H9 (cell line): ENCODE data around the gene SUV39H1. TPM values are rescaled to one million over a fixed set of nuclear protein-coding genes. Genes with fewer than 3 reads are reported as not detected.
"Not testable (repeated sequence)": the region's sequence is repeated elsewhere in the genome, so short reads cannot be mapped to it uniquely, and the experiment has no call there.

Source experiments
- DNase-seq: peaks from one replicate; pipeline ENCODE4 v3.0.0-alpha.2; 2017
- H2AFZ ChIP-seq: one replicate; pipeline ENCODE4 v1.6.1; 2013; ENCODE audit warnings: mild to moderate bottlenecking, low read length, control low read depth, moderate library complexity
- H2AK5ac ChIP-seq: 2 replicates; pipeline ENCODE4 v1.6.1; 2013; ENCODE audit warnings: low read length, control low read depth, mixed read lengths; ENCODE audit not compliant: insufficient read length
- H2BK120ac ChIP-seq: one replicate; pipeline ENCODE4 v1.6.1; 2013; ENCODE audit warnings: low read depth, mild to moderate bottlenecking, low read length, control low read depth, inconsistent platforms; ENCODE audit not compliant: poor library complexity, severe bottlenecking
- H2BK12ac ChIP-seq: 2 replicates; pipeline ENCODE4 v1.6.1; 2013; ENCODE audit warnings: low read length, control low read depth, mixed read lengths, low read depth; ENCODE audit not compliant: insufficient read length
- H2BK15ac ChIP-seq: 2 replicates; pipeline ENCODE4 v1.6.1; 2013; ENCODE audit warnings: low read depth, low read length, control low read depth
- H2BK20ac ChIP-seq: one replicate; pipeline ENCODE4 v1.6.1; 2013; ENCODE audit warnings: low read depth, mild to moderate bottlenecking, low read length, control low read depth, inconsistent platforms; ENCODE audit not compliant: poor library complexity, severe bottlenecking
- H2BK5ac ChIP-seq: 2 replicates; pipeline ENCODE4 v1.6.1; 2013; ENCODE audit warnings: low read length, control low read depth, mixed read lengths; ENCODE audit not compliant: insufficient read length
- H3K14ac ChIP-seq: 2 replicates; pipeline ENCODE4 v1.6.1; 2013; ENCODE audit warnings: low read length, control low read depth; ENCODE audit not compliant: insufficient read depth
- H3K18ac ChIP-seq: 2 replicates; pipeline ENCODE4 v1.6.1; 2013; ENCODE audit warnings: low read depth, mild to moderate bottlenecking, mixed read lengths, low read length, control low read depth; ENCODE audit not compliant: insufficient read length
- H3K23ac ChIP-seq: 2 replicates; pipeline ENCODE4 v1.6.1; 2013; ENCODE audit warnings: low read length, control low read depth, mixed read lengths, low read depth; ENCODE audit not compliant: insufficient read length
- H3K23me2 ChIP-seq: 2 replicates; pipeline ENCODE4 v1.6.1; 2013; ENCODE audit warnings: low read depth, mild to moderate bottlenecking, mixed read lengths, low read length, control low read depth; ENCODE audit not compliant: insufficient read length, poor library complexity, severe bottlenecking
- H3K27ac ChIP-seq: 2 replicates; pipeline ENCODE4 v1.5.1; 2013; ENCODE audit warnings: low read length, control low read depth, mixed read lengths, low read depth; ENCODE audit not compliant: insufficient read length
- H3K27me3 ChIP-seq: 2 replicates; pipeline ENCODE4 v1.6.1; 2013; ENCODE audit warnings: low read length, control low read depth, inconsistent platforms; ENCODE audit not compliant: insufficient read depth
- H3K4ac ChIP-seq: 2 replicates; pipeline ENCODE4 v1.6.1; 2013; ENCODE audit warnings: low read depth, mild to moderate bottlenecking, control low read depth, inconsistent platforms, low read length, moderate library complexity
- H3K4me1 ChIP-seq: 2 replicates; pipeline ENCODE4 v1.6.1; 2013; ENCODE audit warnings: low read length, control low read depth, inconsistent platforms; ENCODE audit not compliant: insufficient read depth
- H3K4me2 ChIP-seq: 2 replicates; pipeline ENCODE4 v1.6.1; 2013; ENCODE audit warnings: low read length, control low read depth, mixed read lengths; ENCODE audit not compliant: insufficient read length, insufficient read depth
- H3K56ac ChIP-seq: 2 replicates; pipeline ENCODE4 v1.6.1; 2013; ENCODE audit warnings: low read depth, mild to moderate bottlenecking, mixed read lengths, low read length, control low read depth; ENCODE audit not compliant: insufficient read length
- H3K79me1 ChIP-seq: 2 replicates; pipeline ENCODE4 v1.6.1; 2013; ENCODE audit warnings: low read depth, mild to moderate bottlenecking, moderate library complexity, low read length, control low read depth, inconsistent platforms; ENCODE audit not compliant: insufficient read depth, poor library complexity, severe bottlenecking
- H3K79me2 ChIP-seq: 2 replicates; pipeline ENCODE4 v1.6.1; 2013; ENCODE audit warnings: low read length, control low read depth, inconsistent platforms; ENCODE audit not compliant: insufficient read depth
- H3K9ac ChIP-seq: 2 replicates; pipeline ENCODE4 v1.6.1; 2013; ENCODE audit warnings: low read length, control low read depth, mixed read lengths; ENCODE audit not compliant: insufficient read length; ENCODE audit errors: extremely low read depth
- H3K9me3 ChIP-seq: one replicate; pipeline ENCODE4 v1.6.1; 2013; ENCODE audit warnings: low read depth, low read length, inconsistent platforms; ENCODE audit not compliant: control insufficient read depth
- H3T11ph ChIP-seq: one replicate; pipeline ENCODE4 v1.6.1; 2013; ENCODE audit warnings: mild to moderate bottlenecking, low read length, control low read depth, inconsistent platforms
- H4K20me1 ChIP-seq: one replicate; pipeline ENCODE4 v1.6.1; 2013; ENCODE audit not compliant: control insufficient read depth, insufficient read length, insufficient read depth
- H4K5ac ChIP-seq: 2 replicates; pipeline ENCODE4 v1.6.1; 2013; ENCODE audit warnings: low read depth, mild to moderate bottlenecking, mixed read lengths, low read length, control low read depth; ENCODE audit not compliant: insufficient read length
- H4K8ac ChIP-seq: replicated peaks from 2 replicates; pipeline ENCODE4 v1.6.1; 2013; ENCODE audit warnings: low read length, control low read depth, mixed read lengths, low read depth; ENCODE audit not compliant: insufficient read length
- H4K91ac ChIP-seq: 2 replicates; pipeline ENCODE4 v1.6.1; 2013; ENCODE audit warnings: low read depth, mild to moderate bottlenecking, moderate library complexity, mixed read lengths, low read length, control low read depth; ENCODE audit not compliant: insufficient read length
- H3K27ac Mint-ChIP-seq, 3 experiments: 2 replicates in 2 of 3; 3 replicates in 1 of 3; pipeline ENCODE4 v1.8.0; 2020 to 2021; ENCODE audit warnings: mixed read lengths in 3 of 3, mild to moderate bottlenecking in 1 of 3, moderate library complexity in 1 of 3
- H3K27me3 Mint-ChIP-seq: 2 replicates; pipeline ENCODE4 v1.8.0; 2021; ENCODE audit warnings: low read depth, mild to moderate bottlenecking, moderate library complexity, mixed read lengths
- H3K36me3 Mint-ChIP-seq, 3 experiments: 2 replicates in 2 of 3; 3 replicates in 1 of 3; pipeline ENCODE4 v1.8.0; 2020 to 2021; ENCODE audit warnings: low read depth in 3 of 3, mixed read lengths in 3 of 3; ENCODE audit not compliant: insufficient read depth in 1 of 3
- H3K4me1 Mint-ChIP-seq, 2 experiments: 2 replicates each; pipeline ENCODE4 v1.8.0; 2020; ENCODE audit warnings: mixed read lengths in 2 of 2
- H3K4me3 Mint-ChIP-seq, 2 experiments: 2 replicates in 1 of 2; 3 replicates in 1 of 2; pipeline ENCODE4 v1.8.0; 2020 to 2021; ENCODE audit warnings: mild to moderate bottlenecking in 2 of 2, mixed read lengths in 2 of 2, moderate library complexity in 1 of 2
- H3K9me3 Mint-ChIP-seq, 2 experiments: 2 replicates in 1 of 2; 3 replicates in 1 of 2; pipeline ENCODE4 v1.8.0; 2020; ENCODE audit warnings: mild to moderate bottlenecking in 2 of 2, mixed read lengths in 2 of 2, moderate library complexity in 1 of 2
- CTCF ChIP-seq: fragments of 200-600 bp; sonication (generic); conservative IDR thresholded peaks from 3 replicates; pipeline ENCODE4 v1.8.0; 2021; ENCODE audit warnings: antibody characterized with exemption, mild to moderate bottlenecking
- WGBS: extraction: QIAGEN DNeasy Blood & Tissue Kit; methylation state at CpG from one replicate; pipeline ENCODE4 v1.1.7; 2013; ENCODE audit warnings: missing lambda C conversion rate, low lambda C conversion rate, mixed read lengths; ENCODE audit not compliant: insufficient read length; ENCODE audit errors: extremely low coverage; 5-methylcytosine and 5-hydroxymethylcytosine counted together
- total RNA-seq: library from RNA; stranded (reverse); gene quantifications from 2 replicates; pipeline ENCODE4 v1.2.1, GENCODE V29; 2021

SUV39H1 gene
- total RNA-seq, 1 experiment from 2014 or later = 16.2 TPM

- no peak overlapping the region for H2BK20ac ChIP-seq
- Mint-ChIP-seq H3K4me1 (peaks cover 7 to 8% of the 10 kb centered on the region in 2 experiments), H3K36me3 (peaks cover 2 to 4% (median 3%) of the 10 kb centered on the region in 3 experiments; a peak in 6 of 7 replicates), H3K27me3 (peaks cover 18% of the 10 kb centered on the region), H3K9me3 (peaks cover 69 to 82% of the 10 kb centered on the region in 2 experiments), H3K27ac (no peak overlapping the region), H3K4me3 (no peak overlapping the region)
- H2BK15ac ChIP-seq = no peak overlapping the region
- no peaks in the 10 kb centered on the region for H3K79me2 ChIP-seq
- H4K5ac ChIP-seq = no peak overlapping the region
- H3K27ac ChIP-seq = no peak overlapping the region
- H2BK5ac ChIP-seq = no peak overlapping the region
- no peak overlapping the region for H3K18ac ChIP-seq
- H4K20me1 ChIP-seq = no peaks in the 10 kb centered on the region
- H3K14ac ChIP-seq = no peak overlapping the region
- DNase-seq = no peak
- no peak overlapping the region for H2AFZ ChIP-seq
- H2BK12ac ChIP-seq = no peak overlapping the region
- no peaks in the 10 kb centered on the region for H3K27me3 ChIP-seq
- H3T11ph ChIP-seq = no peak overlapping the region
- peaks cover 2% of the 10 kb centered on the region for H3K23me2 ChIP-seq
- H3K56ac ChIP-seq = no peak overlapping the region
- H3K23ac ChIP-seq = no peak overlapping the region
- H3K4me1 ChIP-seq = no peaks in the 10 kb centered on the region
- no peaks in the 10 kb centered on the region for H3K79me1 ChIP-seq
- H4K91ac ChIP-seq = no peak overlapping the region
- no CpG with 5 or more reads among the region's 10 CpGs for WGBS
- H3K4ac ChIP-seq = no peak overlapping the region
- no peak overlapping the region for H2BK120ac ChIP-seq
- no peak overlapping the region for H3K4me2 ChIP-seq
- H3K9me3 ChIP-seq = peaks cover 45% of the 10 kb centered on the region
- no peak overlapping the region for H3K9ac ChIP-seq
- TF ChIP-seq CTCF = no peak
- no peak overlapping the region for H4K8ac ChIP-seq
- H2AK5ac ChIP-seq = no peak overlapping the region
Measured at GRCh38 chrX:48681539-48682183, 14.9 kb upstream of the SUV39H1 start.

- not testable (repeated sequence) for H4K91ac ChIP-seq, H3K23ac ChIP-seq, H3K4me1 ChIP-seq, H3K23me2 ChIP-seq, H4K20me1 ChIP-seq, H2BK120ac ChIP-seq, H3K56ac ChIP-seq, H3T11ph ChIP-seq, H3K9ac ChIP-seq, H3K4me1 Mint-ChIP-seq, H3K4me2 ChIP-seq, H2BK20ac ChIP-seq, H2BK15ac ChIP-seq, H2AK5ac ChIP-seq, H2BK5ac ChIP-seq, DNase-seq, H4K5ac ChIP-seq, H3K4ac ChIP-seq, H3K14ac ChIP-seq, H2AFZ ChIP-seq, H3K36me3 Mint-ChIP-seq, H3K27ac ChIP-seq, H2BK12ac ChIP-seq, H3K27ac Mint-ChIP-seq, H3K79me1 ChIP-seq, H4K8ac ChIP-seq, H3K79me2 ChIP-seq, H3K18ac ChIP-seq, H3K4me3 Mint-ChIP-seq, H3K27me3 ChIP-seq
- WGBS = no CpG with 5 or more reads among the region's 12 CpGs
- peaks cover 29% of the 10 kb centered on the region for H3K27me3 Mint-ChIP-seq
- peaks cover 48% of the 10 kb centered on the region for H3K9me3 ChIP-seq
- H3K9me3 Mint-ChIP-seq = peaks cover 69 to 83% of the 10 kb centered on the region in 2 experiments
Measured at GRCh38 chrX:48682795-48683194, 13.7 kb upstream of the SUV39H1 start.
